GM10266 (cell line): ENCODE results near the gene ZNF467.

ENCODE experiments used
- DNase-seq: peaks from one replicate; pipeline ENCODE4 v3.0.0; 2012; ENCODE audit errors: extremely low spot score
- TF ChIP-seq, protein P1 (sequence below): IDR thresholded peaks from 2 replicates; pipeline ENCODE4 v1.5.1; 2012; ENCODE audit warnings: mild to moderate bottlenecking, low read depth; ENCODE audit not compliant: control insufficient read depth, insufficient read depth; ENCODE audit errors: missing control alignments

The ZNF467 gene

DNA sequence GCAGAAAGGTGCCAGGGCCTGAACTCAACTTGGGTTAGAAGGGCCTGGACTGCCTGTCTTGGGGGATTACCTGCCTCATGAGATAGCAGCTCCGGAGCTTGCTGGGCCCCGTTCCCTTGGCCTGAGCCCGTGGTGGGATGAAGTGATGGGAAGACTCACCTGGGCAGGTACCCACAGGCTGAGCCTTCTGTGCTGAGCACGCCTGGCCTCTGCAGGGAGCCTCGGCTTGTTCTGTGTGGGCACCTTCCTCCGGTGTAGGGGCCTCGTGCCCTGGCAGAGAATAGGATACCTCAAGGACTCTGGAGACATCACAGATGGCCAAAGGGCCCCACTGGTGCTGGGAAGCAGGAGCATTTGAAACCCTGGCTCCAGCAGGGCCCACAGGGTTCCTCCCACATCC lies 4.5 kb downstream of the ZNF467 start:
- DNase-seq = no peak

DNA sequence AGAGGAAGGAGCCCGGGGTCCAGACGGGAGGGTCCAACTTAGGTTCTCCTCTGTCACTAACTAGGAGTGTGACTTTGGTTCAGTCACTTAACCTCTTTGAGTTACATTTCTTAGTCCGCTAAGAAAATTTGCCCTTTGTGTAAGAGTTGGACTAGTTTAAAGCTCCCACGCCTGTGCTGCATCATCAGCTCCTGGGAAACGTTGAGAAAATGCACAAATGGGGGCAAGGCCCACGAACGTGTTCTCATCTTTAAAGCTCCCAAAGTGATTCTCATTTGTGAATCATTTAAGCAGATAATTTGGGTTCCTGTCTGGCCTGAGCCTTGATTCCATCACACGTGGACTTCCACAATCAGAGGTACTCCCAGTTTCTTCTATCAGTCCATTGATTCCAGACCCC lies 6.3 kb downstream of the ZNF467 start:
- no peak for DNase-seq
- TF ChIP-seq, protein P1, sequence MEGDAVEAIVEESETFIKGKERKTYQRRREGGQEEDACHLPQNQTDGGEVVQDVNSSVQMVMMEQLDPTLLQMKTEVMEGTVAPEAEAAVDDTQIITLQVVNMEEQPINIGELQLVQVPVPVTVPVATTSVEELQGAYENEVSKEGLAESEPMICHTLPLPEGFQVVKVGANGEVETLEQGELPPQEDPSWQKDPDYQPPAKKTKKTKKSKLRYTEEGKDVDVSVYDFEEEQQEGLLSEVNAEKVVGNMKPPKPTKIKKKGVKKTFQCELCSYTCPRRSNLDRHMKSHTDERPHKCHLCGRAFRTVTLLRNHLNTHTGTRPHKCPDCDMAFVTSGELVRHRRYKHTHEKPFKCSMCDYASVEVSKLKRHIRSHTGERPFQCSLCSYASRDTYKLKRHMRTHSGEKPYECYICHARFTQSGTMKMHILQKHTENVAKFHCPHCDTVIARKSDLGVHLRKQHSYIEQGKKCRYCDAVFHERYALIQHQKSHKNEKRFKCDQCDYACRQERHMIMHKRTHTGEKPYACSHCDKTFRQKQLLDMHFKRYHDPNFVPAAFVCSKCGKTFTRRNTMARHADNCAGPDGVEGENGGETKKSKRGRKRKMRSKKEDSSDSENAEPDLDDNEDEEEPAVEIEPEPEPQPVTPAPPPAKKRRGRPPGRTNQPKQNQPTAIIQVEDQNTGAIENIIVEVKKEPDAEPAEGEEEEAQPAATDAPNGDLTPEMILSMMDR = no peak

More for the DNA sequence above, 4.5 kb downstream of the ZNF467 start:
- TF ChIP-seq, protein P1 = no peak

DNA sequence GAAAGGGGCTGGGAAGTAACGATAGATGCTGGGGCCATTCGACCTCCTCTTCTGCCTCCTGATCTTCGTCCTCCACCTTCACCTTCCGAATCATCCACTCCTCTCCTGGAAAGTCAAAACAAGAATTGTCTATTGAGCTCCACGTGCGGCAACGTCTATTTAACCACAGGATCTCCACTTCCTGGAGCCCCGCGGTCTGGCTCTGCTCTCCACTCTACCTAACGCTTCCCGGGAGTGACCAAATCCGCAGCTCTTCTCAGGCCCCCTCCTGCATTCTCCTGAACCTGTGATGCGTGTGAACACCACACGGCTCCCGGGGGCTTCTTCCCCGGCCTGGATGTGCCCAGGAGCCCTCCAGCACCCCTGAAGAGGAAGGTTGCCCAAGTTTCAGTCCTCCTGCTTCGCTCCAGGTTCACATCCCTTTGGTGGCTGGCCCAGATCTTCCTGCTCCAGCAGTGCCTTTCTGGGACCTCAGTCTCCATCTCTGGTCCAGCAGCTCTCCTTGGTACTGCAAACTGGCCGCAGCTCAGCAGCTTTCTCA lies 7.2 kb downstream of the ZNF467 start:
- TF ChIP-seq, protein P1 = no peak

DNA sequence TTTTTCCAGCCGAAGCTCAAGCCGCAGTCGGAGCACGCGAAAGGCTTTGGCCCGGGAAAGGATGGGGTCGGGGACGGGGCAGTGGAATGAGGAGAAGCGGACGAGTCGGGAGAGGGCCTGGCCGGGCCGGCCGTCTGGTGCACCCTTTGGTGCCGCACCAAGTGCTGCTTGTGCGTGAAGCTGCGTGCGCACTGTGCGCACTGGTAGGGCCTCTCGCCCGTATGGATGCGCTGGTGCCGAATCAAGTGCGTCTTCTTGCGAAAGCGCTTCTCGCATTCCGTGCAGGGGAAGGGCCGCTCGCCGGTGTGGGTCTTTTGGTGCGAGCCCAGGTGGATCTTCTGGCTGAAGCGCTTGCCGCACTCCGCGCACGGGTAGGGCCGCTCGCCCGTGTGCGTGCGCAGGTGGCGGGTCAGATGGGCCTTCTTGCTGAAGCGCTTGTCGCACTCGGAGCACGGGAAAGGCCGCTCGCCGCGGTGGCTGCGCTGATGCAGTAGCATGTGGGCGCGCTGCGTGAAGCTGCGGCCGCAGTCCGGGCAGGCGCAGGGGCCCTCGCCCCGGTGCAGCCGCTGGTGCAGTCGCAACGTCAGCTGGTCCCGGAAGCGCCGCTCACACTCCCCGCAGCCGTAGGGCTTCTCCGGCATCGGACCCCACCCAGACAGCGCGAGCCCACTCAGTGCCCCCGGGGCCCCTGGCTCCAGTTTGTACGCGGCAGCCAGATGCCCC lies 7.8 kb downstream of the ZNF467 start:
- TF ChIP-seq, protein P1 = no peak
- DNase-seq = no peak

More for the DNA sequence above, 7.2 kb downstream of the ZNF467 start:
- no peak for DNase-seq

DNA sequence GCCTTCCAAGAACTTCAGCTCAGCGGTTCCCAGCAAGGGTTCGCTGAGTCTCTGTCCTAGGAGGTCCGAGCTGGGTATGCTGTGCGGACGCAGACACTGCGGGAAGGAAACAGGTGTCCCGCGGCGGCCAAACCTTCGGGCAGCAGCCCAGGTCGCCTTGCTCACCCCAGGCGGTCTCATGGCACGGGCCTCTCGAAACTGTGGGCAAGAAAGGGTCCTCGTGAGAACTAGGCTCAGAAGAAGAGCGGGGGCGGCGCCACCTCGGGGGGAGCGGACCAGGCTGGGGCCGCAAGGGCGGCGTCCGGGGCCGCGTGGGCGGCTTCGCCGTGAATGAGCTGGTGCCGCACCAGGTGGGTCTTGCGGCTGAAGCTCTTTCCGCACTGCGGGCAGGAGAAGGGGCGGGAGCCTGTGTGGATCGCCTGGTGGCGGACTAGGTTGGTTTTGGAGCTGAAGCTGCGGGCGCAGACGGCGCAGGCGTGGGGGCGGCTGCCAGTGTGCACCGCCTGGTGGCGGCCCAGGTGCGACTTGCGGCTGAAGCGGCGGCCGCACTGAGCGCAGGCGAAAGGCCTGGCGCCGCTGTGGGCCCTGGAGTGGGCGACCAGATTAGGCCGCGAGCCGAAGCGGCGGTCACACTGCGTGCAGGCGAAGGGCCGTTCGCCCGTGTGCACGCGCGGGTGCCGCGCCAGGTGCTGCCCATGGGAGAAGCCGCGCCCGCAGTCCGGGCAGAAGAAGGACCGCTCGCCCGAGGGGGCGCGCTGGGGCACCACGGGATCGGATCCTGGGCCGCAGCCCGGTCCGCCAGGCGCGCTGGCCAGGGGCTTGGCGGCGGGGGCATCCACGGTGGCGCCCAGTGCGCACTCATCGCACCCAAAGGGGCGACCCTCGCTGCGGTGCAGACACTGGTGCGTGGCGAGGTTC lies 8.6 kb downstream of the ZNF467 start:
- TF ChIP-seq, protein P1 = no peak
- DNase-seq = no peak

DNA sequence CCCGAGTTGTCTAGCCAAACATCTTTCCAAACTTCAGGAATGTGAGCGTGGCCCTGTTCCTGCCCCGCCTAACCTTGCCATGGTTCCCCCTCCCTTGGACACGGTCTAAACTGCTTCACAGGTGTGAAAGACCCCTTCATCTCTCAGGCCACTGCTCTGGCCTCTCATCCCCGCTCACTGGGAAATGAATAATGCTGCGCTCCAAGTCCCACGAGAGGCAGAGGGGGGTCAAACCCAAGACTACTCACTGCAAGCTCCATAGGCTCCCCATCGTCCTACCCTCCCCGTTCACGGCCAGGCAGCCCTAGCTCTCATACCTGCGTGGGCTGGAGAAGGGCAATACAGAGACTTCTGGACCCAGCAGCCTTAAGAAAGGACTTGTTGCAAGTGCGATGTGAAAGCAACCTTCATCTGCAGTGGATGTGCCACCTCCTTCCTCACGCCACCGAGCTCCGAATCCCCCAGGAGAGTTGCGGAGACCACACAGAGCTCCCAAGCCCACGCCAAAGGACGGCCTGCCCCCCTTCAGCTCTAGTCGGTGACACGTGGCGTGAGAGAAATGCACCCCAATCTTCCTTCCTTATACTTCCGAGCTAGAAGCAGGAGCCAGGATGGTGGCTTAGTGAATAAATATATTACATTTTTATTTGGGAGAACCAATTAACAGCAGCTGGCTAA lies 9.7 kb downstream of the ZNF467 start:
- no peak for DNase-seq
- TF ChIP-seq, protein P1 = no peak

DNA sequence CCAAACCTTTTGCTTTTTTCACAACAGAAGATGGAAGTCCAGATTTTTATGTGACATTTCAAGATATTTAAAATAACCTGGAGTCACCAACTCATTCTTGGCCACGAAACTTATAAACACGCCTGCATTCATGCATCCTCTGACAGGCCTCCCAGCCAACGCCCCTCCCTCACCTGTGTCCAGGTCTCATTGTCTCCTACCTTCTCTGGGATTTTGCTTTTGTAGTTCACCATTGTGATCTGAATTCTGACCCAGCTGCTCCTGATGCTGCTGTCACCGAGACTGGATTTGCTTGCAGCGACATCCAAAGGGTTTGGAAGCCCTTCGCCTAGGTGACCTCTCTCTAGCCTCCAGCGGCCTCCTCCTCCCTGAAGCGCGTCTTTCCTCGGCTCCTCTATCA lies 10.8 kb downstream of the ZNF467 start:
- TF ChIP-seq, protein P1 = no peak
- no peak for DNase-seq
